GM06990 (cell line): ENCODE results near the gene PDE6A.

Experiments
- DNase-seq: peaks from one replicate; pipeline ENCODE4 v3.0.0-alpha.2; 2011; ENCODE audit not compliant: insufficient read length; ENCODE audit errors: extremely low read depth
- H3K27me3 ChIP-seq: replicated peaks from 2 replicates; pipeline ENCODE4 v1.6.0; 2011; ENCODE audit warnings: low read length; ENCODE audit not compliant: control insufficient read depth, insufficient read depth
- H3K36me3 ChIP-seq: 2 replicates; pipeline ENCODE4 v1.5.1; 2011; ENCODE audit warnings: low read length; ENCODE audit not compliant: control insufficient read depth, insufficient read depth
- H3K4me3 ChIP-seq: replicated peaks from 2 replicates; pipeline ENCODE4 v1.5.1; 2011; ENCODE audit warnings: low read depth, mild to moderate bottlenecking, control low read depth, low read length
- CTCF ChIP-seq: IDR thresholded peaks from 2 replicates; pipeline ENCODE4 v1.5.1; 2011; ENCODE audit warnings: low read length, control low read depth, mild to moderate bottlenecking, inconsistent platforms; ENCODE audit not compliant: insufficient read depth, poor library complexity, severe bottlenecking

Gene PDE6A

GRCh38 chr5:149826574-149826973, 118.0 kb downstream of the PDE6A start:
- no peak overlapping the region for H3K4me3 ChIP-seq
- no peaks in the 10 kb centered on the region for H3K27me3 ChIP-seq
- H3K36me3 ChIP-seq = peaks cover 24% of the 10 kb centered on the region
- no peak for TF ChIP-seq CTCF
- no peak for DNase-seq

- Histone ChIP-seq H3K27me3 (no peaks in the 10 kb centered on the region), H3K36me3 (peaks cover 30% of the 10 kb centered on the region), H3K4me3 (no peak overlapping the region)
- TF ChIP-seq CTCF = no peak
- no peak for DNase-seq
Observed at GRCh38 chr5:149824846-149825245, 119.7 kb downstream of the PDE6A start.

GRCh38 chr5:149824120-149824519, 120.5 kb downstream of the PDE6A start:
- no peak overlapping the region for H3K4me3 ChIP-seq
- peaks cover 30% of the 10 kb centered on the region for H3K36me3 ChIP-seq
- no peak for DNase-seq
- H3K27me3 ChIP-seq = no peaks in the 10 kb centered on the region
- TF ChIP-seq CTCF = no peak

GRCh38 chr5:149823375-149823774, 121.2 kb downstream of the PDE6A start:
- Histone ChIP-seq H3K36me3 (peaks cover 30% of the 10 kb centered on the region), H3K27me3 (no peaks in the 10 kb centered on the region), H3K4me3 (no peak overlapping the region)
- no peak for DNase-seq
- TF ChIP-seq CTCF = no peak

GRCh38 chr5:149822301-149822700, 122.3 kb downstream of the PDE6A start:
- Histone ChIP-seq H3K36me3 (peaks cover 27% of the 10 kb centered on the region), H3K27me3 (no peaks in the 10 kb centered on the region), H3K4me3 (no peak overlapping the region)
- no peak for TF ChIP-seq CTCF
- no peak for DNase-seq
